Skeletal muscle tissue (tissue), 4 donors: ENCODE results near the gene ZBTB9. TPM values are rescaled to one million over a fixed set of nuclear protein-coding genes. Genes with fewer than 3 reads are reported as not detected.
"Not testable (repeated sequence)": the region's sequence is repeated elsewhere in the genome, so short reads cannot be mapped to it uniquely, and the experiment has no call there.

Experiments used
- H3K27ac ChIP-seq: one replicate; pipeline ENCODE4 v1.7.0; 2013; ENCODE audit warnings: mild to moderate bottlenecking, low read depth, low read length, inconsistent platforms
- H3K27me3 ChIP-seq, 3 donors: one replicate each; pipeline ENCODE4 v1.7.0; 2013; ENCODE audit warnings: low read length in 3 of 3; ENCODE audit not compliant: control insufficient read depth in 3 of 3, insufficient read depth in 3 of 3
- H3K36me3 ChIP-seq, 3 donors: one replicate each; pipeline ENCODE4 v1.7.0; 2013; ENCODE audit warnings: low read length in 3 of 3; ENCODE audit not compliant: control insufficient read depth in 3 of 3, insufficient read depth in 3 of 3
- H3K4me1 ChIP-seq, 3 donors: one replicate each; pipeline ENCODE4 v1.7.0; 2013; ENCODE audit warnings: low read length in 3 of 3, mild to moderate bottlenecking in 3 of 3; ENCODE audit not compliant: control insufficient read depth in 3 of 3, insufficient read depth in 3 of 3
- H3K4me3 ChIP-seq, 3 donors: one replicate each; pipeline ENCODE4 v1.7.0; 2013; ENCODE audit warnings: low read length in 3 of 3
- H3K9ac ChIP-seq, 3 donors: one replicate each; pipeline ENCODE4 v1.7.0; 2013; ENCODE audit warnings: low read length in 3 of 3, mild to moderate bottlenecking in 3 of 3, moderate library complexity in 2 of 3, low read depth in 1 of 3
- H3K9me3 ChIP-seq, 3 donors: one replicate each; pipeline ENCODE4 v1.7.0; 2013; ENCODE audit warnings: low read length in 3 of 3; ENCODE audit not compliant: control insufficient read depth in 3 of 3
- total RNA-seq: library from RNA; depleted of rRNA; stranded (reverse); fragments of >200 nt; gene quantifications from one replicate; pipeline ENCODE4 v1.2.3, GENCODE V29; 2014
- donor health status: Osteomylitis.

The ZBTB9 gene
- total RNA-seq, 1 donor from 2014 or later, result 11.0 TPM

DNA sequence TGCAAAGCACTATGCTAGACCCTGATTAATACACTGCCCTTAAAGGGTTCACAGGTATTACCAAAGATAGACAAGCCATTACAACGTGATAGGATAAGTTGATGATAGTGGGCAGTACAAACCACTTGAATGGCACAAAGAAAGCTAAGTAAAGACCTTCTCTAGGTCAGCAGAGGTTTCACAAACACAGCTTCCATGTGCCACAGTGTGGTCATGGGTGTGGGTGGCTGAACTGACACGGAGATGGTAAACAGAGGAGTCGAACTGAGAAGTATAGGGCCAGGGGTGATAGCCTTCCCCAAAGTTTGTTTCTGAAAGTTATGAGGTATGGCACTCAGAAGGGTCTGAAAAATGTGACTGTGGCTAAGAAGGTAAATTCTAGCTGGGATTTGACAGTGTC, 4.3 kb downstream of the ZBTB9 start:
- H3K27ac ChIP-seq, result no peak overlapping the region
- no peaks in the 10 kb centered on the region for H3K9me3 ChIP-seq
- peaks cover 10 to 20% (median 10%) of the 10 kb centered on the region in 3 donors for H3K36me3 ChIP-seq
- no peak overlapping the region for H3K9ac ChIP-seq
- H3K27me3 ChIP-seq, result no peaks in the 10 kb centered on the region
- peaks cover 8 to 19% (median 10%) of the 10 kb centered on the region in 3 donors for H3K4me1 ChIP-seq
- H3K4me3 ChIP-seq, result no peak overlapping the region

DNA sequence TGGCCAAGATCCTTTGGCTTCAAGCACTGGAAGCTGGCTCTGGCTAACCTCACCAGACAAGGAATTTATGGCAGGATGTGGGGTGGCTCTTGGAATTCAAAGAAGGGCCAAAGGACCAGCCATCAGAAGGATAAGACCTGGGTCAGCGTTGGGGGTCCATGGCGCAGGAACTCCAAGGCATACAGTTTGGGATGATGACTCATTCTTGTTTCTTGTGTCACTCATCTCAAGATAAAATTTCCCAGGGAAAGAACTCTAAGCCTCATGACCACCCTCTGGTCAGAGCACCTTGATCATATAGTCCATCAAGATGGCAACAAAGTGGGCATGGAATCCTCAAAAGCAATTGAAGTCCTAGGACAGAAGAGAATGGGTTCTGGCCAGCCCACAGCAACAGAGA, 4.8 kb downstream of the ZBTB9 start:
- H3K27ac ChIP-seq, result no peak overlapping the region
- H3K4me1 ChIP-seq, result peaks cover 5 to 15% (median 6%) of the 10 kb centered on the region in 3 donors

DNA sequence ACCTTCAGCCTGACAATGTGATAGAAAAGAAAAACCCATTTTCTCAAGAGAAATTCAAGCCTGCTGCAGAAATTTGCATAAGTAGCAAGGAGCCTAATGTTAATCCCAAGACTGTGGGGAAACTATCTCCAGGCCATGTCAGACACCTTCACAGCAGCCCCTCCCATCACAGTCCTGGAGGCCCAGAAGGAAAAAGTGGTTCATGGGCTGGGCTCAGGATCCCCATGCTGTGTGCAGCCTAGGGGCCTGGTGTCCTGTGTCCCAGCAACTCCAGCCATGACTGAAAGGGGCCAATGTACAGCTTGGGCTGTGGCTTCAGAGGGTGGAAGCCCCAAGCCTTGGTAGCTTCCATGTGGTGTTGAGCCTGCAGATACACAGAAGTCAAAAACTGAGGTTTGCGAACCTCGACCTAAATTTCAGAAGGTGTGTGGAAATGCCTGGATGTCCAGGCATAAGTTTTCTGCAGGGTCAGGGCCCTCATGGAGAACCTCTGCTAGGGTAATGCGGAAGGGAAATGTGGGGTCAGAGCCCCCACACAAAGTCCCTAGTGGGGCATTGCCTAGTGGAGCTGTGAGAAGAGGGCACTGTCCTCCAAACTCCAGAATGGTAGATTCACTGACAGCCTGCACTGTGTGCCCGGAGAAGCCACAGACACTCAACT, 11.8 kb downstream of the ZBTB9 start:
- Histone ChIP-seq H3K27me3 (no peaks in the 10 kb centered on the region), H3K9ac (no peak overlapping the region), H3K27ac (no peak overlapping the region), H3K4me3 (no peak overlapping the region), H3K36me3 (no peaks in the 10 kb centered on the region), H3K9me3 (no peaks in the 10 kb centered on the region), H3K4me1 (no peaks in the 10 kb centered on the region)

More for the DNA sequence above, 4.8 kb downstream of the ZBTB9 start:
- Histone ChIP-seq H3K4me3 (no peak overlapping the region), H3K9me3 (no peaks in the 10 kb centered on the region), H3K9ac (no peak overlapping the region), H3K27me3 (no peaks in the 10 kb centered on the region), H3K36me3 (peaks cover 10 to 20% (median 10%) of the 10 kb centered on the region in 3 donors)

DNA sequence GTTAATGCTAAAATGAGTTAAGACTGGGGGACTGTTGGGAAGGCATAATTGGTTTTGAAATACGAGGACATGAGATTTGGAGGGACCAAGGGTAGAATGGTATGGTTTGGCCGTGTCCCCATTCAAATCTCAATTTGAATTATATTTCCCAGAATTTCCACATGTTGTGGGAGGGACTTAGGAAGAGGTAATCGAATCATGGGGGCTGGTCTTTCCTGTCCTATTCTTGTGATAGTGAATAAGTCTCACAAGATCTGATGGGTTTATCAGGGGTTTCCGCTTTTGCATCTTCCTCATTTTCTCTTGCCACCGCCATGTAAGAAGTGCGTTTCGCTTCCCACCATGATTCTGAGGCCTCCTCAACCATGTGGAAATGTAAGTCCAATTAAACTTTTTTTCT, 12.7 kb downstream of the ZBTB9 start:
- H3K27me3 ChIP-seq, result no peaks in the 10 kb centered on the region
- no peaks in the 10 kb centered on the region for H3K9me3 ChIP-seq
- H3K9ac ChIP-seq, result no peak overlapping the region
- no peaks in the 10 kb centered on the region for H3K36me3 ChIP-seq
- no peak overlapping the region for H3K4me3 ChIP-seq
- no peak overlapping the region for H3K27ac ChIP-seq
- H3K4me1 ChIP-seq, result no peaks in the 10 kb centered on the region

DNA sequence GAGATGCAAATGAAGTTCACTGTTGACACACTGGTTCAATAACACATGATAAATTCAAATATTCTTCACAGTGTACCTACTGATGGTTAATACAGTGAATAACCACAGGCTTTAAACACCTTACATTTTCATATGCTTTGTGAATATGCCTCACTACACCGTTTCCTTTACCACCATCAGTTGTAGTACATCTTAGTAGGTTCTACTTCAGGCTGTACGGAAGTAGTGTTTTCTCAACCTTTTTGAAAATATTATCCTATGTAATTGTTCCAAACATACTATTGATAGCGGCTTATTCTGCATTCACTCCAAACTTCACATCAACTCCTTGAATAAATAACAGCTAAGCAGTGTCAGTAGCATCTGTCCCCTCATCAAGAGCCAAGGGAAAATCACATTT, 15.3 kb downstream of the ZBTB9 start:
- no peak overlapping the region for H3K27ac ChIP-seq
- H3K4me3 ChIP-seq, result no peak overlapping the region
- H3K9me3 ChIP-seq, result no peaks in the 10 kb centered on the region
- H3K4me1 ChIP-seq, result no peaks in the 10 kb centered on the region
- H3K27me3 ChIP-seq, result no peaks in the 10 kb centered on the region
- no peak overlapping the region for H3K9ac ChIP-seq
- H3K36me3 ChIP-seq, result no peaks in the 10 kb centered on the region

DNA sequence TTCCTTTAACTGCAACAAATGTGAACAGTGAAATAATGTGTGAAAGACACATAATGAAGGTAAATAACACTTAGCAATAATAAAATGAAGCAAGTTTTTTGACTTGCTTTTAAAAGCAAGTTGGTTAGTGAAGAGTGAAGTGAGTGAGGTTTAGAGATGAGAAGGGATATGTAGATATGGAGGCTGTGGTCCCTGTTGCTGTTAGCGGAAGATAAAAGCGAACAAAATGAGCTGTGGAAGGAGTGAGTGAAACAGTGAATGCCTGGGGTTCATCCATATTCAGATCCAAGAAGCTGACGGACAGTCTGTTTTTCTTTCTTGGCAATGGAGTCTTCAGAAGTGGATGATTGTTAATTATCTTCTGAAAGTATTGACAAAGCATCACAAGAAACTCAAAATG, 23.5 kb downstream of the ZBTB9 start:
- no peak overlapping the region for H3K27ac ChIP-seq
- H3K4me3 ChIP-seq, result no peak overlapping the region
- no peaks in the 10 kb centered on the region for H3K4me1 ChIP-seq
- no peaks in the 10 kb centered on the region for H3K36me3 ChIP-seq
- no peak overlapping the region for H3K9ac ChIP-seq
- H3K9me3 ChIP-seq, result no peaks in the 10 kb centered on the region
- H3K27me3 ChIP-seq, result peaks cover 0 to 6% (median 0%) of the 10 kb centered on the region in 3 donors

DNA sequence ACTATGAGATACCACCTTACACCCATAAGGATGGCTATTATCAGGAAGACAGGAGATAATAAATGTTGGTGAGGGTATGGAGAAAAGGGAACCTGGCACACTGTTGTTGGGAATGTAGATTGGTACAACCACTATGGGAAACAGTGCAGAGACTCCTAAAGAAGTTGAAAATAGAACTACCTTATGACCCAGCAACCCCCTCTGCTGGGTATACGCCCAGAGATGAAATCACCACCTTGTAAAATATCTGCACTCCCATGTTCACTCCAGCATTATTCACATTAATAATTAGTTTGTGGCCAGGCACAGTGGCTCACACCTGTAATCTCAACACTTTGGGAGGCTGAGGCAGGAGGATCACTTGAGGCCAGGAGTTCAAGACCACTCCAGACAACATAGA, 26.8 kb downstream of the ZBTB9 start:
- Histone ChIP-seq H3K4me1 (no peaks in the 10 kb centered on the region), H3K9ac (no peak overlapping the region), H3K27me3 (peaks cover 0 to 4% (median 0%) of the 10 kb centered on the region in 3 donors), H3K9me3 (no peaks in the 10 kb centered on the region), H3K4me3 (no peak overlapping the region), H3K27ac (no peak overlapping the region), H3K36me3 (no peaks in the 10 kb centered on the region)

DNA sequence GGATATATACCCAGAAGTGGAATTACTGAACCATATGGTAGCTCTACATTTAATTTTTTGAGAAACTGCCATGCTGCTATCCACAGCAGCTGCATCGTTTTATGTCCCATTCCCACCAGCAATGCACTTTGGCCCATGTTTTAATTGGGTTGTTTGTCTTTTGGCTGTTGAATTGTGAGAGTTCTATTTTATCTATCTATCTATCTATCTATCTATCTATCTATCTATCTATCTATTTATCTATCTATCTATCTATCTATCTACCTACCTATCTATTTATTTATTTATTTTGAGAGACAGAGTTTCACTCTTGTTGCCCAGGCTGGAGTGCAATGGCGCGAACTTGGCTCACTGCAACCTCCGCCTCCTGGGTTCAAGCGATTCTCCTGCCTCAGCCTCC, 28.2 kb downstream of the ZBTB9 start:
- not testable (repeated sequence) for H3K9ac ChIP-seq, H3K36me3 ChIP-seq, H3K27ac ChIP-seq, H3K4me1 ChIP-seq, H3K9me3 ChIP-seq, H3K4me3 ChIP-seq, H3K27me3 ChIP-seq

DNA sequence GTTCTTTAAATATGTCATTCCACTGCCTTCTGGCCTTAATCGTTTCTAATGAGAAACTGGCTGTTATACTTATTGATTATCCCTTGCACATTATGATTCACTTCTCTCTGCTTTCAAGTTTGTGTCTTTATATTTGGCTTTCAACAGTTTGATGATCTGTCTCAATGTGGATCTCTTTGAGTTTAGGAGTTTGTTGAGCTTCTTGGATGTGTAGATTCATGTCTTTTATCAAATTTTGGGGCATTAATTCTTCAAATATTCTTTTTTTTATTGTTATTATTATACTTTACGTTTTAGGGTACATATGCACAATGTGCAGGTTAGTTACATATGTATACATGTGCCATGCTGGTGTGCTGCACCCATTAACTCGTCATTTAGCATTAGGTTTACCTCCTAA, 29.3 kb downstream of the ZBTB9 start:
- H3K4me1 ChIP-seq, result no peaks in the 10 kb centered on the region
- peaks cover 0 to 2% (median 0%) of the 10 kb centered on the region in 3 donors for H3K27me3 ChIP-seq
- no peak overlapping the region for H3K27ac ChIP-seq
- no peaks in the 10 kb centered on the region for H3K36me3 ChIP-seq
- no peaks in the 10 kb centered on the region for H3K9me3 ChIP-seq
- no peak overlapping the region for H3K4me3 ChIP-seq
- H3K9ac ChIP-seq, result no peak overlapping the region

DNA sequence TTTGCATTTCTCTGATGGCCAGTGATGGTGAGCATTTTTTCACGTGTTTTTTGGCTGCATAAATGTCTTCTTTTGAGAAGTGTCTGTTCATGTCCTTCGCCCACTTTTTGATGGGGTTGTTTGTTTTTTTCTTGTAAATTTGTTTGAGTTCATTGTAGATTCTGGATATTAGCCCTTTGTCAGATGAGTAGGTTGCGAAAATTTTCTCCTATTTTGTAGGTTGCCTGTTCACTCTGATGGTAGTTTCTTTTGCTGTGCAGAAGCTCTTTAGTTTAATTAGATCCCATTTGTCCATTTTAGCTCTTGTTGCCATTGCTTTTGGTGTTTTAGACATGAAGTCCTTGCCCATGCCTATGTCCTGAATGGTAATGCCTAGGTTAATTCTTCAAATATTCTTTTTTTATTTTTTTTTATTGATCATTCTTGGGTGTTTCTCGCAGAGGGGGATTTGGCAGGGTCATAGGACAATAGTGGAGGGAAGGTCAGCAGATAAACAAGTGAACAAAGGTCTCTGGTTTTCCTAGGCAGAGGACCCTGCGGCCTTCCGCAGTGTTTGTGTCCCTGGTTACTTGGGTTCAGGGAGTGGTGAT, 30.4 kb downstream of the ZBTB9 start:
- H3K9ac ChIP-seq, result not testable (repeated sequence)

More for the DNA sequence above, 30.4 kb downstream of the ZBTB9 start:
- not testable (repeated sequence) for H3K27ac ChIP-seq, H3K9me3 ChIP-seq, H3K36me3 ChIP-seq, H3K27me3 ChIP-seq, H3K4me3 ChIP-seq, H3K4me1 ChIP-seq
